GM18498 (cell line): ENCODE measurements around the gene DRD4.
A peak's percentile ranks its signal among the peaks of the same experiment; 100 is the strongest.

ENCODE experiments used
- ATAC-seq: cut with Tn5 transposase; IDR thresholded peaks from one replicate; pipeline ENCODE4 v1.9.1; 2021; ENCODE audit warnings: mild to moderate bottlenecking, moderate library complexity; ENCODE audit not compliant: unreplicated experiment

The DRD4 gene

DNA sequence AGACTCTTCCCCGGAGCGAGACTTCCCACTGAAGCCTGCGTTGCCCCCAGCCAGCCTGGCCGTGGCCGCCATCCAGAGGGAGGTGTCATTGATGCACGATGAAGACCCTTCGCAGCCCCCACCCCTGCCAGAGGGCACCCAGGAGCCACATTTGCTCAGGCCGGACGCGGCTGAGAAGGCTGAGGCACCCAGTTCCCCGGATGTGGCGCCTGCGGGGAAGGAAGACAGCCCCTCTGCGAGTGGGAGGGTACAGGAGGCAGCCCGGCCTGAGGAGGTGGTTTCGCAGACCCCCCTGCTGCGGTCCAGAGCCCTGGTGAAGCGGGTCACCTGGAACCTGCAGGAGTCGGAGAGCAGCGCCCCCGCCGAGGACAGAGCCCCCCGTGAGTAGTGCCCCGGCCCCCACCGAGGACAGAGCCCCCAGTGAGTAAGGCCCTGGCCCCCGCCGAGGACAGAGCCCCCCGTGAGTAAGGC is 27.7 kb upstream of the DRD4 start:
- no peak for ATAC-seq

DNA sequence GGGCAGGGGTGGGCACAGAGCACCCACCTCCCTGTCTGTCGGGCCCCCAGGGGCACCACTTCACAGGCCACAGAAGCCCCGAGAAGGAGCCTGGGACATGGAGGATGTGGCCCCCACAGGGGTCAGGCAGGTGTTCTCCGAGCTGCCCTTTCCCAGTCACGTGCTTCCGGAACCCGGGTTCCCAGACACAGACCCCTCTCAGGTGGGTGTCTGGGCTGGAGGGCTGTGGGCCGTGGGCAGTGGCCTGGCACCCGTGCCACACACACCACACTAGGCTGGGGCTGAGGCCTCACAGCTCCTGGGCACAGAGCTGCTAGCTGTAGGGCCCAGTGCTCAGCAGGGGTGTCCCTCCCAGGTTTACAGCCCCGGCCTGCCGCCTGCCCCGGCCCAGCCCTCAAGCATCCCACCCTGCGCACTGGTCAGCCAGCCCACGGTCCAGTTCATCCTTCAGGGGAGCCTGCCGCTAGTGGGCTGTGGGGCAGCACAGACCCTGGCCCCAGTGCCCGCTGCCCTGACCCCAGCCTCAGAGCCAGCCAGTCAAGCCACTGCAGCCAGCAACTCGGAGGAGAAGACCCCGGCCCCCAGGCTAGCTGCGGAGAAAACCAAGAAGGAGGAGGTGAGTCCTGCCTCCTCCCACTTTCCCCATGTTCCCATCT is 26.8 kb upstream of the DRD4 start:
- no peak for ATAC-seq

DNA sequence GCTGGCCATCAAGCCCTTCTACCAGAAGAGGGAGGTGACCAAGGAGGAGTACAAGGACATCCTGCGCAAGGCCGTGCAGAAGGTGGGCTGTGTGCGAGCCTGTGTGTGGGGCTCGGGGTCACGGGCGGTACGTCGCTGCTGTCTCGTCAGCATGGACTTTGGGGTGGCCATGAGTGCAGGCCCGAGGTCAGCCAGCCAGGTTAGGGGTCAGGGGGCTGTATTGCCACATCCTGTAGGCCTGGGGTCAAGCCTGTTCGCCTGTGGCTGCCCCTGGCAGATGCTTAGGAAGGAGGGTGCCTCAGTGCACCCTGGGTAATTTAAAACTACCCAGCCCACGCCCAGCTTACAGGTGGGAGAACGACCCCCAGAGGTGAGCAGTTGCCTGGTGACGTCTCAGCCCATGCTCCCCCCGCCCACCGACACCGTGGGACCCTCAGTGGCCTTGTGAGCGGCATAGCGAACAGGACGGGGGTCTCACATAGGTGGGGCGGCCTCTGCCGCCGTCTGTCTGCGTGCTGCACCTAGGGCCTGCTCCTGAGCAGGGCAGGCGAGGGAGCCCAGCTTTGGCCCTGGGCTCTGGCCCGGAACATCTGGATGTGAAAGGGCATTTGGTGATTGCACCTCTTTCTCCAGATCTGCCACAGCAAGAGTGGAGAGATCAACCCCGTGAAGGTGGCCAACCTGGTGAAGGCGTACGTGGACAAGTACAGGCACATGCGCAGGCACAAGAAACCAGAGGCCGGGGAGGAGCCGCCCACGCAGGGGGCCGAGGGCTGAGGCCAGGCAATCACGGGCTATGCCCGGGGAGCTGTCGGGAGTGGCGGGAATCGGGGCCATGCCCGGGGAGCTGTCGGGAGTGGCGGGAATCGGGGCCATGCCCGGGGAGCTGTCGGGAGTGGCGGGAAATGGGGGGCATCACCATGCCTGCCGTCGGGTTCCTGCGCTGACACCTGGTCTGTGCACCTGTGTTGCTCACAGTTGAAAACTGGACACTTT is 25.8 kb upstream of the DRD4 start:
- no peak for ATAC-seq

GRCh38 chr11:612201-612960 is 24.7 kb upstream of the DRD4 start:
- no peak for ATAC-seq

- ATAC-seq: no peak
These were observed 24.1 kb upstream of the DRD4 start for GRCh38 chr11:612961-613300.

DNA sequence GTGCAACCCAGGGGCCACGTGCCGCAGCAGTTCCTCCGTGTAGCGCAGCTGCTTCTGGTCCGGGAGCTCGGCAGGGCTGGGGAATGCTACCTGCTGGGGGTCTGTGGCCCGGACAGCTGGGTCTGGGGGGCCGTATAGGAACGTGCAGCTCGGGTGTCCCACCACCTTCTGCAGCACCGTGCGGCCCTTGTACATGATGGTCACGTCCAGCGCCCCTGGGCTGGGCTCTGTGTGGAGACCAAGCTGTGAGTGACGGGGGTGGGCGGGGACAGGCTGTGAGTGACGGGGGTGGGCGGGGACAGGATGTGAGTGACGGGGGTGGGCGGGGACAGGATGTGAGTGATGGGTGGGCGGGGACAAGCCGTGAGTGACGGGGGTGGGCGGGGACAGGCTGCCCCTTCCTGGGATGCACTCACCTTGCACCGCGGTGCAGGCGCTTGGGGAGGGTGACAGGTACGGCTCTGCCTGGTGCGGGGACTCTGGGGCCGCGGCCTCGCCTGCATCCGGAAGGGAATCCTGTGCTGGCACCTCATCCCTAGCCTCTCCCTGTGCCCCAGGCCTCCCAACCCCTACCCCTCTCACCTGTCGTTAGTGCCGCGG is 23.6 kb upstream of the DRD4 start:
- no peak for ATAC-seq

DNA sequence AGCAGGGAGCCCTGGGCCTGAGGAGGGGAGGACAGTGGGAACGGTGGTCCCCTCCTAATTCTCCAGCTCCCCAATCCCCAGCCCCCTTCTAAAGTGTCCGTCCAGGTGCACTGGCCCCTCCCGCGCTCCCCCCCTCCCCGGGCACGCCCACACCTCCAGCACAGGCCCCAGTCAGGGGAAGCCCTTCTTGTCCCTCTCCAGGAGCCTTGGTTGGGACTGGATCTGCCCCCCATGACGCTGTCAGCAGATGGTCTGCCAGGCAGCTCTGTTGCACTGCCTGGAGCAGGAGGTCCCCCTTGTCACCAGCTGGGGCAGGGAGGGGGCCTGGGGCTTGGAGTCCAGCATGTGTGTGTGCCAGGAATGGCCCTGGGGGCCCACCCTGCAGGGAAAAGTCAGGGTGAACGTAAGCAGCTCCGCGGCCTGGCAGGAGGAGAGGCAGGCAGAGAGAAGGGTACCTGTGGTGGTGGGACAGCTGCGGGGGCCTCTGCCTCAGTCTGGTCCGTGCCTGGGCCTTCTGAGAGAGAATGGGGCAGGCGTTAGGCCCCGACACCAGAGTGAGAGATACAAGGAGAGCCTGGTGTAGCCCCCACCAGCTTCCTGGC is 22.9 kb upstream of the DRD4 start:
- no peak for ATAC-seq

DNA sequence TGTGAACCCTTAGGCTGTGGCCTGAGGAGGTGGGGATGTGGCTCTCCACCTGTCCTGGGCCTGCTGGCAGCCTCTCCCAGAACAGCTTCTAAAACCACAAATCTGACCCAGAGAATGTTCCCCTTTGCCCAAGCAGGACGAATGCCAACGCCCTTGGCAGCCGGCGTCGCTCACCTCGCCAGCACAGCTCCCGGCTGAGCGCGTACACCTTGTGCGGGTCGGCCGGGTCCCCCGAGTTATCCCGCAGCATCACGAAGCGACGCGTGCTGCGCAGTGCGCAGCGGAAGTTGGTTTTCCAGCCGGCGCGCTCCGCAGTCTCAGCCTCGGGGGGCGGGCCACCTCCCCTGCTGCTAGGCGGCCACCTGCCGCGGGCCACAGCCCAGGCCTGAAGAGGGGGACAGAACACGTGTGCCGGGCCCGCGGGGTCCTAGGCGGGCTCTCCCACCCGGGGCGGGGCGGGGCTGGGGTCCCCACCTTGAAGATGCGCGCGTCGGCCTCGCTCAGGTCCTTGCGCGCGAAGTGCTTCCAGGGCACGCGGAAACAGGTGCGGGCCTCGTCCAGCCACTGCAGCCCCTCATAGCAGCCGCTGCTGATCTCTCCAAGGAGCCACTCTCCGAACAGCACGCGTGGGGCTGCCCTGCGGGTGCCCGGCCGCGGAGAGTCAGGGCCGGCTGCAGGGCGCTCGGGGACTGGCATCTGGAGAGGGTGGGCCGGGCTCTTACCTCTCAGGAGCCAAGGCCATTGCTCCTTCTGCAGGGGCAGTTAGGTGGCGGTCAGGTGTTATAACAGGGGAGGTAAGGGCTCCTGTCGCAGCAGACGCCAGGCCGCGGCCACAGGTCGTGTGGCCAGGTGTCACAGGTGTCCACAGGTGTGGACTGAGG is 22.2 kb upstream of the DRD4 start:
- peak; percentile 0 for ATAC-seq

- peak; percentile 80 for ATAC-seq
These were observed 21.4 kb upstream of the DRD4 start, which contains the start of gene IRF7 for GRCh38 chr11:615504-616319. Gene IRF7, minus strand, starts transcription at chr11:615950. Its CDS starts 586 bp downstream, at chr11:615364.

DNA sequence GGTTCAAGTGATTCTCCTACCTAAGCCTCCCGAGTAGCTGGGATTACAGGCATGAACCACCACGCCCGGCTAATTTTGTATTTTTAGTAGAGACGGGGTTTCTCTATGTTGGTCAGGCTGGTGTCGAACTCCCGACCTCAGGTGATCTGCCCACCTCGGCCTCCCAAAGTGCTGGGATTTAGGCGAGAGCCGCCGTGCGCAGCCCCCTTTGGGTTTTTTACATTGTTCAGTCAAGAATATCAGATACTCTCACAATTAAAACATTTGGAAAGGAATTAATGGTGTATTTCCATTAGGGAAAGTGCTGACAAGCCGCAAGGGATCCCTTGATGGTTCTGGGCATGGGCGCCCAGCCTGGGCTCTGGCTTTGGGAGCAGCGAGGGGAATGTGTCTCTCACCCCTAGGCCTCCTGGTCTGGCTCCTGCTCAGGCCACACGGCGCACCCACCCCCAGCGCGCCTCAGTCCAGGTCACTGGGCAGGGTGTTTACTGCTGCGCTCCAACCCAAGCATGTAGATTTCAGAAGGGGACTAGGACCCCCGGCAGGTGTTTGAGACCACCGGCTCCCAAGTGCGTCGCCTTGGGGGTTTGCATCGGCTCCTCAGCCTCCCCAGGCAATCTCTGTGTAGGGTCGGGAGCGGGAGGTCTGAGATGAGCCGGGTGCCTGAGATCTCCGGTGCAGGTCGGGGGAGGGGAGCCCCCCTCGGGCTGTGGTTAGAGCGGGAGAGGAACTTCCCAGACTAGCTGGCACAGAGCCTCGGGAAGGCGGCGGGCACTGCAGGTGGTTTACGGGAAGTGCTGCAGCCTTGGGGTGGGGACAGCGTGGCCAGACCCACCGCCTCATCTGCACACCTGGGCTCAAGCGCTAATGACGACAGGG is 20.5 kb upstream of the DRD4 start:
- no peak for ATAC-seq

GRCh38 chr11:617199-617911 is 19.7 kb upstream of the DRD4 start:
- ATAC-seq: no peak

DNA sequence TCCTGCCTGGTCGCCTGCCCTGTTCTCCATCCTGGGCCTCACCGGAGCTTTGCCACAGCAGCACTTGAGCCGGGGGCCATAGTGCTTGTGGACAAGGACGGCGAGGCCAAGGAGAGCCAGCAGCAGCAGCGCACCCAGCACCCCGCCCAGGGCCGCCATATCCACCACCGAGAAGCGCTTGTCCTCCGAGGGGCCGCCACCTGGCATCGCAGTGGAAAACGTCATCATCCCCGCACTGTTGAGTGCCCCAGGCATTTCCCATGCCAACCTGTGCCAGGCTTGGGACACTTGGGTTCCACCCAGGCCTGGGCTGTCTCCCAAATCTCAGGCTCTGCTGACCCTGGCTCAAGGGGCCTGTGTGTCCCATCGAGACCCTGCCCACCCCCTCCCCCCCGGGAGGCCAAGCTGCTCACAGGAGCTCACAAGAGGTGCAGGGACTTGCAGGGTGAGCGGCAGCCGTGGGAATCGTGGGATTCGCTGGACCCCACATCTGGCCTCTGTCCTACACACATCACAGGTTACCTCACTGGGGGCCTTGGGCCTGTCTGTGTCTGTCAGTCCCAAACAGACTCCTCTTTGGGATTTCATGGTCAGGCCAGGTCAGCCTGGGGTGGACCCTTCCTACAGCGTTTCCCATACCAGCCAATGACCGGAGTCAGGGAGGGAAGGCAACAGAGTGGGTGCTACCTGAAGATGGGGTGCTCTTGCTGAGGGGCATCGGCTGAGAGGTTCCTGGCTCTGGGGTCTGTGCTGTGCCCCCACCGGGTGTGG is 19.0 kb upstream of the DRD4 start:
- ATAC-seq: no peak

DNA sequence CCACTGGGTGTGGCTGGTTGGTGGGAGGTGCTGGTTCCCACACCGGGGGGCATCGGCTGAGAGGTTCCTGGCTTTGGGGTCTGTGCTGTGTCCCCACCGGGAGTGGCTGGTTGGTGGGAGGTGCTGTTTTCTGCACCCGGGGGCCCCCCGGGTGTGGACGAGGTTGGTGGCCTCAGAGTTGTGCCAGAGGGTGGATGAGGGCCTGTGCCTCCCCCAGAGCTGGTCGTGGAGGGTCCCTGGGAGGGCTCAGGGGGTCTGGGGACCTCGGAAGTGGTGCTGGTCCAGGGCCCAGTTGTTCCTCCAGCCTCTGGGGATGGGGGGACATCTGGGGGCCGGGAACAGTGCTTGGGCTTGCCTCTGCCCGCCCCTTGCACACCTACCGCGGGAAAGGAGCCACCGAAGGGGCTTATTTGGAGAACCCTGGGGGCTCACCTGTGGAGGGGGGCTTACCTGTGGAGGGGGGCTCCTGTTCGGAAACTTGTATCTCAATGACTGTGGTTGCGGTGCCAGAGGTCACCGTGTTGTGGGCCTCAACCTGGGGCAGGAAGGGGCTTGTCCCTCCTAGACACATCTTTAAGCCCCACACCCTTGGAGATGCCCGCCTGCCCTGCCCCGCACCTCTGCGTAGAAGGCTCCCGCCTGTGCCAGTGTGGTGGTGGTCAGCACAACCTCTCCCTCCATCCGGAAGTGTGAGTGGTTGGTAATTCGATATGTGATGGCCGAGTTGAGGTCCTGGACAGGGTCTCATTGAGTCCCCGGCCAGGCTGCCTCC is 18.0 kb upstream of the DRD4 start:
- no peak for ATAC-seq

DNA sequence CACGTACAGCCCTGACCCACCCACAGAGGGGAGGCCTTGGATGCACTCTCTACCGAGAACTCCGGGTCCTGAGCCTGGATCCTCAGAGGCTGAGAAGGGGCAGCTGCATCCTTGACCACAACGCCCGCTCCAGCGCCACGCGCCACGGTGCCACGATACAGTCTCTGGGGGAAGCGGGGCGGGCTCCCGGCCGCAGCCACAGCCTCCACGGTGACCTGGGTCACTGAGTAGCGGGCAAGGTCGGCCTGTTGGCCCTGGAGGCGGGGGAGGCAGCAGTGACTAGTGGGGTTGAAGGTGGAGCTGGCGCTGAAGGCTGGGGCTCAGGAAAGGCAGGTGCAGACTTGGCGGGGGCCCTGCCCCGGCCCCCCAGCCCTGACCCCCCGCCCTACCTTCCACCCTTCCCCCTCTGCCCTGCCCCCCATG is 17.4 kb upstream of the DRD4 start:
- ATAC-seq: no peak

DNA sequence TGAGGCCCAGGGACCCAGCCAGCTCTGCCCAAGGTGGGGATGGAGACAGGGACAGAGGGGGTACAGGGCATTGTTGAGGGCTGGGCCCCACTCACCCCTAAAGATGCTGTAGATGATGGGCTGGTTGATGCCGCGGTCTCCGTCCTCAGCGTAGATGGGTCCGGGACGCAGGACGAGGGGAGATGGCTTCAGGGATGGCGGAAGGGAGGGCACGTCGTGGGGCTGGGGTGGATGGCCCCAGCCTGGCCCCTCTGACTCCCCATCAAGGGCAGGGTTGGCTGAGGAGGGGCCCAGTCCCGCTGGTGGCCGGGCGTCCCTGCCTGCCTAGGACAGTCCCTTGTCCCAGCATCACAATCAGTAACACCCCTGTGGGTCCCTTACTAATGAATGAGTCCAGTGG is 16.9 kb upstream of the DRD4 start:
- ATAC-seq: no peak
